Stimulated activated CD4-positive, alpha-beta T cell treated with anti-CD3 and anti-CD28 coated beads, Interleukin-12 subunit alpha, Interleukin-12 subunit beta, amount 100 ng/mL, for 48 hours (primary cell): ENCODE measurements around the gene PDXK.
"Not testable (repeated sequence)": the region's sequence is repeated elsewhere in the genome, so short reads cannot be mapped to it uniquely, and the experiment has no call there.

ENCODE experiments used
- DNase-seq, 3 donors: peaks; one replicate each; pipeline ENCODE4 v3.0.0-alpha.2; 2020; ENCODE audit warnings: low read depth in 2 of 3, low spot score in 1 of 3

Gene PDXK

DNA sequence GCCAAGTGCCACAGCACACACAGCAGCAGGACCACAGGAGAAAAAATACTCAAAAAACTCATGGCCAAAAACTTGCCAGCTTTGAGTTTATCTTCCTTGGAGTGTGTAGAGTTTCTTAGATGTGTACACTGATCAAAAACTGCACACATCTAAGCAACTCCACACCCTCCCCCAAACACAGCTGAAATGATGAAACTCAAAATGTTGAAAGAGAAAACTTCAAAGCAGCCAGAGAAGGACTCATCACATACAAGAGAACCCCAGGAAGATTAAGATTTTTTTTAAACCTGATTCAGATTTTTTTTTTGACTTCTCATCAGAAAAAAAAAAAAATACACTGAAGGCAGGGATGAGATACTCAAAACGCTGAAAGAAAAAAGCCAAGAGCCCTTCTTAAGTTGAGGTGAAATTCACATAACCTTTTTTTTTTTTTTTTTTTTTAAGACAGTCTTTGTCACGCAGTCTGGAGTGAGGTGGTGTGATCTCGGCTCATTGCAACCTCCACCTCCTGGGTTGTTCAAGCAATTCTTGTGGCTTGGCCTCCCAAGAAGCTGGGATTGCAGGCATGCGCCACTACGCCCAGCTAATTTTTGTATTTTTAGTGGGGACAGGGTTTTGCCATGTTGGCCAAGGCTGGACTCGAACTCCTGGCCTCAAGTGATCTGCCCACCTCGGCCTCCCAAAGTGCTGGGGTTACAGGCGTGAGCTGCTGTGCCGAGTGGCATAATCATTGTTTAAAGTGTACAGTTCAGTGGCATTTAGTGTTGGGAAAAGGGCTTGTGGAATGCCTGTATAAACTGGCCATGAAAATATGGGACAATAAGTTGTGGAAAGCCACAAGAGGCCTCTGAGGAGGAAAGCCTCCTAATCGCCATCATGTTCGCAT, 20.9 kb upstream of the PDXK start:
- DNase-seq, result no peak

DNA sequence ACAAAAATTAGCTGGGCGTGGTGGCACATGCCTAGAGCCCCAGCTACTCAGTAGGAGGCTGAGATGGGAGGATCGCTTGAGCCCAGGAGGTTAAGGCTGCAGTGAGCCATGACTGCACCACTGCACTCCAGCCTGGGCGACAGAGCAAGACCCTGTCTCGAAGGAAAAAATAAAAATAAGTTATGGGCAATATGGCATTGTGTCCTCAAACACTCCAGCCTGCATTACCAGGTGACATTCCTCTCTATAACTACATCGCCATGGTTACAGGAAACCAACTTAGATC, 19.5 kb upstream of the PDXK start:
- DNase-seq, result not testable (repeated sequence)

DNA sequence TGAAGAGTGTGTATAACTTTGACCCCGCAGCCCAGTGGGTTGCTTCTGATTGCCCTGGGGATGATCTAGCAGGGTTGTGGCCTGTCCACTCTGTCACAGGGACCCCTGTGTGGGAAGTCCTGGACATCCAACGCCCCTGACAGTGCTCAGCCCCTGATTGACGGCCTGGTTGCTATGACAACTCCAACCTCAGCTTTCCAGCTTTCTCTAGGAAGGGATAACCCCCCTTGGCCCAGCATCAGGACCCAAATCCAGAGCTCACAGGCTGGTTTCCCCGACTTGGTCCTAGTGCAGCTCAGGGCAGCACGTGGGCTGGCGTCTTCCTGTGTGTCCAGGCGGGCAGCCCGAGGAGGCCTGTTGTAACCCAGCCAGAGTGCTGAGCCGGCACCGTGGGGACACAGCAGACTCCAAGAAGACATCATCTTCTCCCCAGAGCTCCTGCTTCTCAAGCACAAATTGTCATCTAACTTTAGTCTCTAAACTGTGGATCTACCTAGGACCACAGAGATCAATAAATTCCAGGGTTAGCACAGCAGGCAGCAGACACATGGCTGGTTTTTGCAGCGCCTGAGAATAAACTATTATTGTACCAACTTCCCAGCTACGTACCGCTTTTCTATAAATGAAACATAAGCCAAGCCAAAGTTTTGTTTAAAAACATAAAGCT, 18.9 kb upstream of the PDXK start:
- no peak for DNase-seq

DNA sequence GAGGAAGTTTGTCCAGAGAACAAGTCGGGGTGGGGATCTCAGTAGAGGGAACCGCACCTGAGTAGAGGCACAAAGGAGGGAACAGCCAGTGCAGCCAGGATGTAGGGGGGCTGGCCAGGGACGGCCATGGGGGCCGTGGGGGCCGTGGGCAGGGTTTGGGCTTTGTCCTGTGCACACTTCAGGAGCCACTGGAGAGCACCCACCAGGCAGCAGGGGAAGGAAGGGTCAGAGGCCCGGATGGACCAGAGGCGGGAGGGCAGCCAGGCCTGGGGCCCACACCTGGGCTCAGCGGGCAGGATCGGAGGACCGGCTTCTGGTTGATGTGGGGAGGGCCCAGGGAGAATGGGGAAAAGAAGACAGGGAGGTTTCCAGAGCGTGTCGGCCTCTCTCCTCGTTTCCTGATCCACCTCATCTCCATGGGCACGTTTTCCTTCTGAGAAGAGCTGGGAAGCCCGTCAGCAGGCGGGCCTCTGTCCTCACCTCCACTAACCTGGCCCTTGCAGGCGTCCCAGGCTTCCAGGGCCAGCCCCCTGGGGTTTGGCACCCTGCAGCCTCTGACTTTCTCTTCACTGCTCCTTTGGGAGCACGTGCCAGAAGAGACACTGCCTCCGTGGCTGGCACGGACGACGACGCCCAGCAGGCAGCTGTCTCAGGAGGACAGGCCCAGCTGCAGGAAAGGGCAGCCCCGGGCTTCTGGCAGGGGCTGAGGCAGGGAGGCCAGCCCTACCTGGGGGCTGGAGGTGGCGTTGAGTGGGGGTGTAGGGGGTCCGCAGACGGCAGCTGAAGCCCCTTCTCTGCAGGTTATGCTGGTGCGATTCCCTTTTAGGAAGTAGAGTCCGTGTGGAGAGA, 16.8 kb upstream of the PDXK start:
- DNase-seq, result no peak

DNA sequence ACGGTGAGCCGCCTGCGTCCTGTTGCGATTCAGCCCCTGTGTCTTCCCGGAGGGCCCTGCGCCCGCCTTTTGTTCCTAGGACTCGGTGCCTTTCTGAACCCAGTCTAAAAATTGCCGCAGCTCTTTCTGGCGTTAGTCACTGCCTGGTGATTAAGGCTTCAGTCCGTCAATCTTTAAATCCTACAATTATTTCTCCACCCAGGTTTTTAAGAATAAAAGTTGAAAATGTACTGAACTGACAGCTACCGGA, 16.2 kb upstream of the PDXK start:
- no peak for DNase-seq

DNA sequence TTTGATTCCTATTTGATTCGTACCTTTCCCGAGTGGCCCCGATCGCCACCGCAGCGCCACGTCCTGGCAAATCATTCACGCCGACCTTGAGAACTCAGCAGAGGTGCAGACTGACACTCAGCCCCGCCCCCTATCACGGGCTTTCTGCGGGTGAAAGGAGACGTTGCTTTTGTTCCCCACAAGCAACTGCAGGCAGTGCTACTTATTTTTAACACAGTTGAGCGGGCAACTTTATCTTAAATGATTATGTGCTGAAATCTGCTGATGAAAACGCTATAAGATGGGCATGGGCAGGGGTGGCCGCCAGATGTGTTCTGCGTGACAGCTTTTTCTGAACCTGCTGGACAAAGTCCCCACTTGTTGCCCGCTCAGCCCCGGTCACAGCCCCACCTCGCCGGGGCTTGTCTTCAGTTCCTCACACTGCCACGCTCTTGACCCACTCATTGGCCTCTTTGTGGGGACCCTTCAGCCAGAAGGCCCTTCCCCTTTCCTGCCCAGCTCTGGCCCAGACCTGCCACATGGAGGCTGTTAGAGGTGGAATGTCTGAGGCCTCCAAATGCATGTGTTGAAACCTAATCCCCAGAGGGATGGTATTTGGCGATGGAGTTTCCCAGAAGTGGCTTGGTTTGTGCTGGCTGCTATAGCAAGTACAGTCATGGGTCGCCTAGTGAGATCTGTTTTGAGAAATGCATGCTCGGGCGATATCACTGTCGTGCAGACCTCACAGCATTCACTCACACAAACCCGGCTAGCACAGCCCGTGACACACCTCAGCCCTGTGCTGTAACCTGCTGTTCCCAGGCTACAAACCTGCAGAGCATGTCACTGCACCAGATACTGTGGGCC, 15.7 kb upstream of the PDXK start:
- no peak for DNase-seq

DNA sequence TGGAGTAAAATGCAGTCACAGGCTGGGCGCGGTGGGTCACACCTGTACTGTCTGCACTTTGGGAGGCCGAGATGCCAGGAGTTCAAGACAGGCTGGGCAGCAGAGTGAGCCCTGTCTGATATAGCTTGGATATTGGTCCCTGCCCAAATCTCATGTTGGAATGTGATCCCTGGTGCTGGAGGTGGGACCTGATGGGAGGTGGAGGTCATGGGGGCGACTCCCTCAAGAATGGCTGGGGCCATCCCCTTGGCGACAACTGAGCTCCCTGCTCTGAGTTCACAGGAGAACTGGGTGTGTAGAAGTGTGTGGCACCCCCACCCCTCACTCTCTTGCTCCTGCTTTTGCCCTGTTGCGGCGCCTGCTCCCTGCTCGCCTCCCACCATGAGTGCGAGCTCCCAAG, 11.5 kb upstream of the PDXK start:
- no peak for DNase-seq

DNA sequence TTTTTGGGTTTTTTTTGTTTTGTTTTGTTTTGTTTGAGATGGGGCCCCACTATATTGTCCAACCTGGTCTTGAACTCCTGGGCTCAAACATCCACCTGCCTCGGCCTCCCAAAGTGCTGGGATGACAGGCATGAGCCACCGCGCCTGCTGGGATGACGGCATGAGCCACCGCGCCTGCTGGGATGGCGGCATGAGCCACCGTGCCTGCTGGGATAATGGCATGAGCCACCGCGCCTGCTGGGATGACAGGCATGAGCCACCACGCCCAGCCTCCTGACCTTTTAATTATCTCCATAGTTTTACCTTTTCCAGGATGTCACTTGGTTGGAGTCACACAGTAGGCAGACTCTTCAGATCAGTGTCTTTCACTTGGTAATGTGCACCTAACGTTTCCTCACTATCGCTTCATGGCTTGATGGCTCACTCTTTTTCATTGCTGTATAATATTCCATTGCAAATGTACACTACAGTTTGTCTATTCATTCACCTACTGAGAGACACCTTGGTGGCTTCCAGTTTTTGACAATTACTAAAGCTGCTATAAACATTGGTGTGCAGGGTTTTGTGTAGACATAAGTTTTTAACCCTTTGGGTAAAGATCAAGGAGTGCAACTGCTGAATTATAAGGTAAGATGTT, 10.1 kb upstream of the PDXK start:
- no peak for DNase-seq

DNA sequence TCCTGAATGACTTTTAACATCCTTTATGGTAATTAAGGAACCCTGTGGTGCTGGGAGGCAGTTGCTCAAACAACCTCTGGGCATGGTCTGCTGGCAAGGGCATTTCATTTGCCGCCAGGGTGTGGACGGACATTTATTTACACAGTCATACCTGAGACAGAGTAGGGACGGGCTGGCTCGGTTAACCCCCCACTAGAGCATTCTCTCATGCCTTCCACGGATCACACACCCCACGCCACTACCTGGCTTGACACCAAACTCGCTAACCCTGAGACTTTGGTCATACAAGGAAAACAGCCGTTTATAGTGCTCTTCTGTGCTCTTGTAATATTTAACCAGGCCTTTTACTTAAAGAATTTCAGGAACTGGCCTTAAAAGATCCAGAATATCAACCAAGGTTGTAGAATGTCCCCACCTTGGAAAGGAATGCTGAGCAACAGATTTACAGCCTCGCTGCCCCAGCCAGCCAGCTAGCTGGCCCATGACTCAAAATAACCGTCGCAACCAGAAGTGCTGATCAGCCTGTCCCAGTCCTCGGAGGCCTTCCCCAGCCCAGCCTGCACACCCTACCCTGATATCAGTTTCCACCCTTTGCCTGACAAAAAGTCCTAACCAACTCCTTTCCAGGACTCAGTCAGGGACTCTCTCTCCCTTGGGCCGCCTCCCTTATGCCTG, 6.5 kb upstream of the PDXK start:
- DNase-seq, result no peak

DNA sequence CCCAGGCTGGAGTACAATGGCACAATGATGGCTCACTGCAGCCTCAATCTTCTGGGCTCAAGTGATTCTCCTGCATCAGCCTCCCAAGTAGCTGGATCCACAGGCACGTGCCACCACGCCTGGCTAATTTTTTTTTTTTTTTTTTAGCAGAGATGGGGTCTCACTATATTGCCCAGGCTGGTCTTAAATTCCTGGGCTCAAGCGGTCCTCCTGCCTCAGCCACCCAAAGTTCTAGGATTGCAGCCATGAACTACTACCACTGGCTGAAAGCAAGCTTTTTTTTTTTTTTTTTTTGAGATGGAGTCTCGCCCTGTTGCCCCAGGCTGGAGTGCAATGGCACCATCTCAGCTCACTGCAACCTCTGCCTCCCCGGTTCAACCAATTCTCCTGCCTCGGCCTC, 5.8 kb upstream of the PDXK start:
- not testable (repeated sequence) for DNase-seq

DNA sequence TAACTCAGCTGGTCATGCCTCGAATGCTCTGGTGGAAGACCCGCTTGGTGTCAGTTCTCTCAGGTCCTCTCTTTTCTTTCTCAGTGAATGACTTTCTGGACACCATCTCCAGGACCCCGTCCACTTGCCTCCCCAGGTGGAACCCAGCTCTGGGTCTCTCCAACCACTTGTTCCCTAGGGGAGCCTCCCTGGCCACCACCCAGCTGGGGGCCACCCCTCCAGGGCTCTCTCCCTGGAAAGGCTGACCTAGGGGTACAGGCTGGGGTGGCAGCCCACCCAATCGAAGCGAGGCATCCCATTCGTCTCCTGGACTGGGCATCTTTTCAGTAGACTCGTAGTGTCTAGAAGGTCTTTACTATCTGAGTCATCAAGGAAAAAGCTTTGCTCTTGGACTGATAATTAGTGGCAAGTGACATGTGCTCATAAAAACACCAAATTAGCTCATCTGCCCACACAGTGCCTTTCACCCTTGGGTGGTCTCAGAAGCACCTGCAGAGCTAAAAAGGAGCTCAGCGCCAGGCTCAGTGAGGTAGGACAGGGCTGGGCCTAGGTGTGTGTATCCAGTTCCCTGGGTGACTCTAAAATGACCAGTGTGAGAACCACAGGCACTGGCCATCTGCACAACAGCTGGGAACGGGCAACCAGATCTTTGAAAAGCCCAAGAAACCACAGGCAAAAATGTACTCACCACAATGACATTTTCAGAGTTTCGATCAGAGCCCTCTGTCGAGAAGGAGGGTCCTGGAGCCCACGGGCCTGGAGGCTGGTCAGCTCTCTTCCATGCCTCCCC, 2.4 kb upstream of the PDXK start:
- DNase-seq, result no peak

DNA sequence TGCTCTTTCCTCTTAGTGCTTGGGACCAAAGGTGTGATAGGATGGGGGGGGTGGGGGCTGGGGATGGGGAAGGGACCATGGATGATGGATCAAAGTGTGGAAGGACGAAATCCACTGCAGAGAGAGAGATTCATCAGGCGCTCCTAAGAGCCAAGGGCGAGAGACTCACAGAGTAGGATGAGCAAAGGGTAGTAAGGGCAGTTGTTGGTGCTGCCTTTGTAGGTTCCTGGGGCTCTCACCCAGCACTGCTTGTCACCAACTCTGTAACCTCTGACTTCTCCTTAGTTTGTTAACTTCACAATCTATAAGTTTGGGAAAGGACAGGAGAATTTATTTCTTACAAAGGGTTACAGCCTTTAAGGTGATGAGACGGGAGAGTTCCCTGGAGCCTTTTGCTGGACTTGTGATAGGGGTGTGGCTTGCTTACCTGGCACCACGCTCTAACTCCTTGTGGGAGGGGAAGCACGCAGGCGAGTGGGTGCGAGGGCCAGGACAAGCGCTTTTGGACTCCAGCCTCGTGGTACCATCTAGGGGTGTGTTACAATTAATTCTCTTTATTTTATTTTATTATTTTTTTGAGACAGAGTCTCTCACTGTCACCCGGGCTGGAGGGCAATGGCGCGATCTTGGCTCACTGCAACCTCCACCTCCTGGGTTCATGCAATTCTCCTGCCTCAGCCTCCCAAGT, 1.6 kb upstream of the PDXK start:
- DNase-seq, result no peak

DNA sequence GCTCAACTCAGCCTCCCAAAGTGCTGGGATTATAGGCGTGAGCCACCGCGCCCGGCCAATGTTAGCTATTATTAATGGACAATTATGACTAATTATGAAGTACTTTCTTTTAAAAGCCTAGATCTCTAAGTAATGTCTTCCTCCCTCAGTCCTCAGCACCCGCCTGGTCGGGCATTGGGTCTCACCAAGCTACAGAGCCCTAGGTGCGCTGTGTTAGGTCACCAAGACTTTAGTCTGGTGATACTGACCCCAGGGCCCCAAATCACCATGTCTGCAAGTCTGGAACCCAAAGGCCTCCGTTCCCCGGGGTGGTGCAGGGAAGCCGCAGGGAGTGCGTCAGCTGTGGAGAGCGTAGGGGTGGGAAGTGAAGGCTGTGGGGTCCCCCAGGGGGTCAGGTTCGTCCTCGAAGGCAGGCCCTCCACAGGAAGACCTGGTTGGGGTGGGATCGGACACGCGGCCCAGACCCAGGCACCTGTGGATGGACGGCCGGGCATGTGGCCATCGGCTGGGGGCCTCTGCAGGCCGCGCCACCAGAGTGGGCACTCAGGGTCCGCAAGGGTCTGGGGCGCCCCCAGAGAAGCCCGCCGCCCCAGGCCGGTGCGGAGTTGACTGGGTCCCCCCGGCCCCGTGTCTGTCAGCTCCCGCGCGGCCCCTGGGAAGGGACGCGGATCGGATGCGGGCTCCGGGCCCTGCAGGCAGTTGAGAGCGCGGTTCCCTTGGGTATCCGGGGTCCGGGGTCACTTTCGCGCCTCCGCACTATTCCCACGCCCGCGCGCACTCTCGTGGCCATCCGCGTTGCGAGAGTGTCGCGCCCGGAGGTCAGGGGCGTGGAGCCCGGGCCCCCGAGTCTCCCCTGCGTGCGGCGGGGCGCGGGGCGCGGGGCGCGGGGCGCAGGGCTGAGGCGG, 710 bp upstream of the PDXK start:
- no peak for DNase-seq

DNA sequence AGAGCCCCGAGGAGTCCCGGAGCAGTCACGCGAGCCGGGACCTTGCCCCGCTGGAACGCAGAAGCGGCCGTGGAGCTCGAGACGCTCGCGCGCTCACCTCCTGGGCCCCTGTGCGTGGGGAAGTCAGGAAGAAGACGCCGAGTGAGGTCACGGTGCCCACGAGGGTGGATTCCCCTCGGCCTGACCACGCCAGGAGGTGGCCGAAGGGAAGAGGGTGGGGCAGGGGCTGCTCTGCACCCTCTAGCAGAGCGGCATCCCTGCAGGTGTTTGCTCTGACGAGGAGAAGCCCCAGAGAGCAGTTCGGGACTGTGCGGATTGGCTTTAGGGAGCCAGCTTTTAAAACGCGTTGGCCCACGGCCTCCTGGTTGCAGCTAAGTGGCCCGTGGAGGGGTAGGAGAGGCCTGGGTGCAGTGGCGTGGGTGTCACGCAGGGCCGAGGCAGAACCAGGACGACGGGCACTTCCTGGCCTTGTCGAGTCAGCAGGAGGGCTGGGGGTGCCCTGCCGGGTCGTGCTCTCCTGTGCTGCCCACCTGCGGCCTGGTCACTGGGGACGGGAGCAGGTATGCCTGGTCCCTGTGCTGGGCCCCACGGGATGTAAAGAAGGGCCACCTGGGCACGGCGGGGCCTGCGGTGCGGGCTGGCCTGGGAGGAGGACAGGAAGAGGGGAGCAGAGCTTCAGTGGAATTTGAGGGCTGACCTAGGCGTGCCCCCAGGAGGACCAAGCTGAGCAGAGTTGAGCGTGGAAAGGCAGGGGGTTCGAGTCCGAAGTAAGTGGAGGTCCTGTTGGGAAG, 1.0 kb downstream of the PDXK start:
- DNase-seq, result no peak

DNA sequence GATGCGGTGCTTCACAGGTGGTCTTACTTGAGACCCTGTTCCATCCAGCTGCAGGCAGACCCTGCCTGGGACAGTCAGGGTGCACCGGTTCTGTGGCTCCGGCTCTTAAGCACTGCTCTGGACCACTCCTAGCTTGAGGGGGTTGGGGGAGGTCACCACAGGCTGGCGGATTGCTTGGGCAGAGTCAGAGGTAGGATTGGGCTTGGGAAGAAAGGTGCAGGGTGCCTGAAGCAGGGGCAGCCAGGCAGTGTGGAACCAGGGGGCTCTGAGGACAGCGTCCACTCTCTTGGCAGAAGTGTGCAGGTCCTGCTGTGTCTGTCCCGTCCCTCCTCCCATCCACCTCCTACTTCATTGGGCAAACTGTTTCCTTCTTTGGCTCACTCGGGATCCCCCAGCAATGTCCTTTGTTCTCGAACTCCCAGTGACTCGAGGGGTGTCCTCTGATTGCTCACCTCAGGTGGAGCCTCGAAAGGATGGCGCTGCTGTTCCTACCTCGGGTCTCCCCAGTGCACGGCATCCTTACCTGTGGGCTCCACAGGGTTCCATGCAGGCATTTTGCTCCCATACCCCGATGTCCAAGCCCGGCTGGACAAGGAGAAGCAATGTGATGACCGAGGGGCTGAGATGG, 1.7 kb downstream of the PDXK start:
- no peak for DNase-seq

DNA sequence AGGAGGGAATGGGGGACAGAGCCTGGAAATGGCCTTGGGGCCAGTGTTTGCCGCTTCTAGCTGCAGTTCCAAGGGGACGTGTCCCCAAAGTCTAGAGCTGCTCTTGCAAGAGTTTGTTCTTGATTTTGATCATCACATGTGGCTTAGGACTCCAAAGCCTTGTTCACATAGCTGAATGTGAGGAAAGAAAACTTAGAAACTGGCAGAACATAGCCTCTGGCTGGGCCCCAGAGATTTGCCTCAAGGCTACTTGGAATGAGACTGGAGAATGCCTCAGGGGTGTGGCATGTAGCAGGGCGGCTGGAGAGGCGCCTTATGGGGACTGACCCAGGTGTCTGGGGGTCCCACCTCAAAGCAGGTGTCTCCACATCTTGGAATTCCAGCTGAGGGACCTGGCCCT, 2.3 kb downstream of the PDXK start:
- no peak for DNase-seq

DNA sequence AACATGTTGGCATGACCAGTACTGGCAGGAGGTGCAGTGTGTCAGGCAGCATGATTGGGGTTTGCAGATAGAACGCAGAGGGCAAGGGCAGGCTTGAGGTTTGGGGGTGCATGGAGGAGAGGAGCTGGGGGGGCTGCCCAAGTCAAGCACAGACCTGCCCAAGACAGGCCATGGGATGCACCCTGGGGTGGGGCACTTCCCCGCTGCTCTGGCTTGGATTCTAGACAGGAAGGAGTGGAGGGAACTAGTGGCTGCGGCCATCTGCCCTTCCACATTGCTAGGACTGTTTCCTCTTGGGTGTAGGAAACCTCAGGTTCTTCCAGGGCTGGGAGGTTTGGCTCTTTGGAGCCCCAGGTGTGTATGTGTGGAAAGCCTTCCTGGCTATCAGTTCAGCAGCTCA, 3.0 kb downstream of the PDXK start:
- no peak for DNase-seq
